ENCODE data around the gene NPC1L1. TPM values are rescaled to one million over a fixed set of nuclear protein-coding genes. Genes with fewer than 3 reads are reported as not detected.

NPC1L1 gene
- total RNA-seq, 2 donors from 2014 or later: 0.32 TPM; not detected in 1

GRCh38 chr7:44467217-44467548 lies 73.9 kb downstream of the NPC1L1 start:
- H3K4me1 Mint-ChIP-seq: peaks cover 27% of the 10 kb centered on the region
- H3K27me3 Mint-ChIP-seq: no peaks in the 10 kb centered on the region
- peak overlapping the region; percentile 29 for H3K4me3 Mint-ChIP-seq
- H3K9me3 Mint-ChIP-seq: no peaks in the 10 kb centered on the region
- peaks cover 86% of the 10 kb centered on the region for H3K36me3 Mint-ChIP-seq (ENCODE audit: low read depth)
- peak; percentile 11 for ATAC-seq (replicated peaks)
- H3K27ac Mint-ChIP-seq: peak overlapping the region; percentile 21

- Mint-ChIP-seq H3K27me3 (no peaks in the 10 kb centered on the region), H3K9me3 (peaks cover 1% of the 10 kb centered on the region), H3K4me3 (peak overlapping the region; percentile 29), H3K4me1 (peaks cover 27% of the 10 kb centered on the region), H3K27ac (peak overlapping the region; percentile 21), H3K36me3 (ENCODE audit: low read depth) (peaks cover 82% of the 10 kb centered on the region)
- peak; percentile 64 for ATAC-seq (replicated peaks)
These were observed 74.6 kb downstream of the NPC1L1 start for GRCh38 chr7:44466300-44467216.

GRCh38 chr7:44465490-44465889 lies 75.6 kb downstream of the NPC1L1 start:
- H3K4me3 Mint-ChIP-seq: no peak overlapping the region
- H3K4me1 Mint-ChIP-seq: peaks cover 31% of the 10 kb centered on the region
- H3K27me3 Mint-ChIP-seq: no peaks in the 10 kb centered on the region
- H3K36me3 Mint-ChIP-seq (ENCODE audit: low read depth): peaks cover 81% of the 10 kb centered on the region
- H3K9me3 Mint-ChIP-seq: peaks cover 4% of the 10 kb centered on the region
- no peak for ATAC-seq (replicated peaks)
- peak overlapping the region; percentile 38 for H3K27ac Mint-ChIP-seq

GRCh38 chr7:44463169-44463808 lies 77.8 kb downstream of the NPC1L1 start:
- H3K36me3 Mint-ChIP-seq (ENCODE audit: low read depth): peaks cover 78% of the 10 kb centered on the region
- peaks cover 4% of the 10 kb centered on the region for H3K9me3 Mint-ChIP-seq
- H3K27me3 Mint-ChIP-seq: no peaks in the 10 kb centered on the region
- H3K4me3 Mint-ChIP-seq: no peak overlapping the region
- peaks cover 38% of the 10 kb centered on the region for H3K4me1 Mint-ChIP-seq
- no peak for ATAC-seq (replicated peaks)
- no peak overlapping the region for H3K27ac Mint-ChIP-seq

Other genes starting within 250 kb of the NPC1L1 start
- gene CAMK2B, start 215.7 kb downstream of the NPC1L1 start, total RNA-seq: 1 to 10 TPM; 1.0 to 1.7 TPM
- 100 to 1,000 TPM in 1 of 2 donors, 10 to 100 TPM in 1; 96.4 to 101 TPM for gene NUDCD3, start 50.7 kb downstream of the NPC1L1 start, total RNA-seq
- gene DDX56, start 32.6 kb upstream of the NPC1L1 start, total RNA-seq: 100 to 1,000 TPM in 1 of 2 donors, 10 to 100 TPM in 1; 80.2 to 110 TPM
- gene TMED4, start 40.9 kb upstream of the NPC1L1 start, total RNA-seq: 100 to 1,000 TPM in 1 of 2 donors, 10 to 100 TPM in 1; 78.2 to 103 TPM
- 100 to 1,000 TPM in 1 of 2 donors, 10 to 100 TPM in 1; 77.6 to 128 TPM for gene OGDH, start 65.3 kb upstream of the NPC1L1 start, total RNA-seq
- gene ZMIZ2, start 207.5 kb upstream of the NPC1L1 start, total RNA-seq: 100 to 1,000 TPM in 1 of 2 donors, 10 to 100 TPM in 1; 88.7 to 134 TPM

Measured in activated T-helper 17 cell treated with anti-CD3 and anti-CD28 coated beads, Interleukin-2, amount 50 U/mL, for 72 hours (primary cell).